Mucosa of rectum (tissue), 2 donors: Measurements from ENCODE around the gene PPP4R1.
"Not testable (repeated sequence)": the region's sequence is repeated elsewhere in the genome, so short reads cannot be mapped to it uniquely, and the experiment has no call there.

ENCODE experiments used
- H3K27ac ChIP-seq, 2 donors: one replicate each; pipeline ENCODE4 v1.7.0; 2013; ENCODE audit warnings: inconsistent platforms in 2 of 2, low read depth in 2 of 2, low read length in 2 of 2
- H3K27me3 ChIP-seq, 2 donors: one replicate each; pipeline ENCODE4 v1.7.0; 2013; ENCODE audit warnings: low read length in 2 of 2; ENCODE audit not compliant: control insufficient read depth in 2 of 2, insufficient read depth in 2 of 2
- H3K36me3 ChIP-seq, 2 donors: one replicate each; pipeline ENCODE4 v1.7.0; 2013; ENCODE audit warnings: low read length in 2 of 2; ENCODE audit not compliant: control insufficient read depth in 2 of 2, insufficient read depth in 2 of 2
- H3K4me1 ChIP-seq, 2 donors: one replicate each; pipeline ENCODE4 v1.7.0; 2013; ENCODE audit warnings: low read length in 2 of 2, mild to moderate bottlenecking in 1 of 2; ENCODE audit not compliant: control insufficient read depth in 2 of 2, insufficient read depth in 2 of 2
- H3K4me3 ChIP-seq, 2 donors: one replicate each; pipeline ENCODE4 v1.7.0; 2013; ENCODE audit warnings: low read length in 2 of 2
- H3K9ac ChIP-seq, 2 donors: one replicate each; pipeline ENCODE4 v1.7.0; 2013; ENCODE audit warnings: low read length in 2 of 2, low read depth in 1 of 2, mild to moderate bottlenecking in 1 of 2
- H3K9me3 ChIP-seq, 2 donors: one replicate each; pipeline ENCODE4 v1.7.0; 2013; ENCODE audit warnings: low read length in 2 of 2; ENCODE audit not compliant: control insufficient read depth in 2 of 2
- donor health status: healthy.
- donor health status: Normal muscosa, but diverticular disease.

PPP4R1 gene

DNA sequence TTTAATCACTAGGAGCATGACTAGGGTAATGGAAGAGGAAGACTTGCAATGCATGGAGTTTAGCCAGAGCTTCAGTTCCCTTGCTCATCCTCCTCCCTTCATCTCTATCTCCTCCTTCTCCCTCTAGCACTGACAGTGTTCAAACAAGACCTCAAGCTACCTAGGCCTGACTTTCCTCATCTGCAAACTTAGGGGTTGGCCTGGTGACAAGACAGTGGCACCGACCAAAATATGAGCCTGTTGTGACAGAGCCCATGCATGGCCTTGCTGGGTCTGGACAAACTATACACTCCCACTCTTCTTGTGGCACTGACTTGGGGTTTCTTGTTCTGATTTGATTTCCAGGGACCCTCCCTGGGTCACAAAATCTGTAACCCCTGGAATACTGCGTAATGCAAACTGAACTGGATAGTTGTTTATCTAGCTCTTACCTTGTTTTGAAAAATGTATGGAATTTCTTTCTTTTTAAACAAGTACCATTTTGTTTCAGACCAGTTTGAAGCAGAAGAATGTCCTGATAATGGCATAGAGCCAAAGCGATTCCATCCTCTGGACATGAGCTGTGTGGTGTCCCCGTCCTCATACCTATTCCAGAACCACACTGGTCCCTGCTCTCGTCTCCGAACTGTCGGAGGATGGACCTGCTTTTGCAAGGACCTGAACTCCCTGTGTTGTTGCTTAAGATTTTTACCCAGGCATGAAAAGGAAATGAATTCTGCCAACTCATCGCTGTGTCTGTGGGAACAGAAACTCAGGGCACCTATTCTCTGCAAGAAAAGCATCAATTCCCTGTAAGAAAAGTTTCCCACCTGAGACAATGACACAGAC is 33.4 kb upstream of the PPP4R1 start:
- Histone ChIP-seq H3K27ac (no peak overlapping the region), H3K4me3 (no peak overlapping the region), H3K9me3 (no peaks in the 10 kb centered on the region), H3K27me3 (no peaks in the 10 kb centered on the region), H3K4me1 (no peaks in the 10 kb centered on the region), H3K36me3 (no peaks in the 10 kb centered on the region), H3K9ac (no peak overlapping the region)

DNA sequence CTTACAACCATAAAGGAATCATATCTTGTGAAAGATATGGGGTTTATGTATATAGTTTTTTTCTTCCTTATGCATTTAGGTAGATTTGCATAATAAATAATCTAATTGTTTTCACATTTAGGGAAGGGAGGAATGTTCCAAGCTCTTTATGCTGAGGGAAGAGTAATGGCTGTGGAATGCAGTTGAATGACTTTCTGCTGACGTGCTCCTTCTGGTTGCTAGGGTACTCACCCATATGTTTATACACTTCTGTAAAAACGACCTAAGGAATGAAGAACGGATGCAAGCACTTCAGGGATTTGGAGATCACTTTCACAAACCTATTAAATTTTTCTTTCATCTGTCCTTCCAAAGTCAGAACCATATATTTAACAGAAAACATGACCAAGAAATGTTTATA is 29.2 kb upstream of the PPP4R1 start:
- Histone ChIP-seq H3K36me3 (no peaks in the 10 kb centered on the region), H3K4me1 (no peaks in the 10 kb centered on the region), H3K4me3 (no peak overlapping the region), H3K9me3 (no peaks in the 10 kb centered on the region), H3K9ac (no peak overlapping the region), H3K27ac (no peak overlapping the region), H3K27me3 (no peaks in the 10 kb centered on the region)

DNA sequence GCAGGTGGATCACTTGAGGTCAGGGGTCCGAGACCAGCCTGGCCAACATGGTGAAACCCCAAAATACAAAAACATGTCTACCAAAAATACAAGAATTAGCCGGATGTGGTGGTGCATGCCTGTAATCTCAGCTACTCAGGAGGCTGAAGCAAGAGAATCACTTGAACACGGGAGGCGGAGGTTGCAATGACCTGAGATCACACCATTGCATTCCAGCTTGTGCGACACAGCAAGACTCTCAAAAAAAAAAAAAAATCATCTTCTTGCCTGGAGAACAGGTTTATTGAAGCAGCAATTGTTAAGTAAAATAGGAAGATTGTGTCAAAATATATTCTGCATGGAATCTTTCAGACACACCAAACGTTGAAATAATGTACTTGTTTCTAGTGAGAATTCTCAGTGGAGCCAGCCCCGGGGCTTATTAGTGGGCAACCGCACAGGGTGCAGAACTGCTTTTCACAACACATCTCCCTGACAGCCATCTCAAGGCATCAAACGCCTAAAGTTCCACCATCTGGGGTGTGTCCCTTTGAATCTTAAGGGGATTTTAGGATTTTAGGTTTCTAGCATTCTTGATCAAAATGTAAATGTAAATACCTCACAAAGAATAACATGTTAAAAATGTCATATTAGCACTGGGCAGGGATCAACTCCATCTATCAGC is 28.6 kb upstream of the PPP4R1 start:
- no peaks in the 10 kb centered on the region for H3K27me3 ChIP-seq
- no peak overlapping the region for H3K9ac ChIP-seq
- H3K9me3 ChIP-seq = no peaks in the 10 kb centered on the region
- H3K36me3 ChIP-seq = no peaks in the 10 kb centered on the region
- no peak overlapping the region for H3K4me3 ChIP-seq
- no peaks in the 10 kb centered on the region for H3K4me1 ChIP-seq
- H3K27ac ChIP-seq = no peak overlapping the region

DNA sequence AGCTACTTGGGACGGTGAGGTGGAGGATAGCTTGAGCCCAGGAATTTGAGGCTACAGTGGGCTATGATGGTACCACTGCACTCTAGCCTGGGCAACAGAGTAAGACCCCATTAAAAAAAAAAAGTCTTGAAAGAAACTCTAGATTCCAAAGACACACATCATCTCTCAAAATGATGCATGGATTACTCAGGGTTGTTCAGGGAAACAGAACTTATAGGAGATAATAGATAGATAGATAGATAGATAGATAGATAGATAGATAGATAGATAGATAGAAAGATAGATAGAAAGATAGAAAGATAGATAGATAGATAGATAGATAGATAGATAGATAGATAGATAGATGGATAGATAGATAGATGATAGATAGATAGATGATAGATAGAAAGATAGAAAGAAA is 26.7 kb upstream of the PPP4R1 start:
- H3K36me3 ChIP-seq, H3K9me3 ChIP-seq, H3K4me1 ChIP-seq, H3K4me3 ChIP-seq, H3K27ac ChIP-seq, H3K9ac ChIP-seq, H3K27me3 ChIP-seq: not testable (repeated sequence)

DNA sequence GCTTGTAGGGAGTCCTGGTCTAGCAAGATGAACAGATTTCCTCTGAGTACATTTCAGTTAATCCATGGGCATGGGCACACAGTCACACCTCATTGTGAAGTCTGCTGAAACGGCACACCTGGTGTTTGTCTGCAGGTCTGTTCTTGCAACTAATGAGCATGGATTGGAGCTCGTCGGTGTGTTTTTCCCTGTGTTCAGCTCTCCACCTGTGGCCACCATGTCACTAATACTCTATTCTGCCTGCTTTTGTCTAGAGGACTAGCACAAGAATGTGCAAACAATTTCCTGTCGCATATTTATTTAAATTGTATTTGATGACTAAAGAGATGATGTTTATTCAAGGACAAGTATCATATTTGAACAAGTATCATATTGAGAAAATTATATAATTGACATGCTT is 24.5 kb upstream of the PPP4R1 start:
- no peak overlapping the region for H3K27ac ChIP-seq
- H3K9ac ChIP-seq = no peak overlapping the region
- no peaks in the 10 kb centered on the region for H3K27me3 ChIP-seq

DNA sequence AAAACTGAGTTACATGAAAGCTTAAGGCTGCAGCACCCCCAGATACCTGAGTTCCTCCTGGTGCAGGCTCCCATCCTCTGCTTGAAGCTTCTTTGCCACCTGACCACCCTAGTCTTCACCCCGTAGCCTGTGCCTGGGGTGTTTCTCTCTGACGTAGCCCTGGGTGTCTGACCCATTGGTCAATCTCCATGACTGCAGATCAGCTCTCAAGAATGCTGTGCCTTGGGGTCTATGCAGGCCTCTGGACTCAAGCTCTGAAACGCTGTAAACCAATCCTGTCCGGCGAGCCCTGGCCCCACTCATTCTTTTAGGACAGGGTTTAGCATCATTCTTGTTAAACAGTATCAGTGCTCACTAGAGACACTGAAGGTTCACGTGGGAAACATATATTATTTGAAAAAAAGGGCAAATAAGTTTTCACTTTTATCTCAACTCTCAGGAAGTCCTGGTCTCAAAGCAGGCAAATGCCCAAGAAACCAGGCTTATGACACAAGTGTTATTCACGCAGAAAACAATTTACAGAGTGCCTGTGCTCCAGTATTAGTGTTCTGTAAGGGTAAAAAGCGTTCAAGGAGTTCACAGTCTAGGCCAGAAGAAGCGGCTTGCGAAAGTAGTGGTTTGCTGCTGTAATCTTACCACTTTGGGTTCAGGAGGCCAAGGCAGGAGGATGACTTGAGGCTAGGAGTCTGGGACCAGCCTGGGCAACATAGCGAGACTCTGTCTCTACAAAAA is 22.8 kb upstream of the PPP4R1 start:
- Histone ChIP-seq H3K27ac (no peak overlapping the region), H3K9me3 (no peaks in the 10 kb centered on the region), H3K4me1 (no peaks in the 10 kb centered on the region), H3K4me3 (no peak overlapping the region), H3K27me3 (no peaks in the 10 kb centered on the region), H3K36me3 (no peaks in the 10 kb centered on the region), H3K9ac (no peak overlapping the region)

More for the DNA sequence above, 24.5 kb upstream of the PPP4R1 start:
- no peaks in the 10 kb centered on the region for H3K36me3 ChIP-seq
- no peaks in the 10 kb centered on the region for H3K9me3 ChIP-seq
- no peak overlapping the region for H3K4me3 ChIP-seq
- H3K4me1 ChIP-seq = no peaks in the 10 kb centered on the region

DNA sequence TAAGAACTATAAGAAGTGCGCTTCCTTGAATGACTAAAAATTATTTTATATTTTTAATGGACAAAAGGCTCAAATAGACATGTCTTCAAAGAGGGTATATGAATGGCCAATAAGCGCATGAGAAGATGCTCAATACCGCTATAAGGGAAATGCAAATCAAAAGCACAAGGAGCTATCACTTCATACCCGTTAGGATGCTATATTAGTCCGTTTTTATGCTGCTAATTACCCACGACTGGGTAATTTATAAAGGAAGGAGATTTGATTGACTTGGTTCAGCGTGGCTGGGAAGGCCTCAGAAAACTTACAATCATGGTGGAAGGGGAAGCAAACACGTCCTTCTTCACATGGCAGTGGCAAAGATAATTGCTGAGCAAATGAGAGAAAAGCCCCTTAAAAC is 20.5 kb upstream of the PPP4R1 start:
- H3K9me3 ChIP-seq = no peaks in the 10 kb centered on the region

DNA sequence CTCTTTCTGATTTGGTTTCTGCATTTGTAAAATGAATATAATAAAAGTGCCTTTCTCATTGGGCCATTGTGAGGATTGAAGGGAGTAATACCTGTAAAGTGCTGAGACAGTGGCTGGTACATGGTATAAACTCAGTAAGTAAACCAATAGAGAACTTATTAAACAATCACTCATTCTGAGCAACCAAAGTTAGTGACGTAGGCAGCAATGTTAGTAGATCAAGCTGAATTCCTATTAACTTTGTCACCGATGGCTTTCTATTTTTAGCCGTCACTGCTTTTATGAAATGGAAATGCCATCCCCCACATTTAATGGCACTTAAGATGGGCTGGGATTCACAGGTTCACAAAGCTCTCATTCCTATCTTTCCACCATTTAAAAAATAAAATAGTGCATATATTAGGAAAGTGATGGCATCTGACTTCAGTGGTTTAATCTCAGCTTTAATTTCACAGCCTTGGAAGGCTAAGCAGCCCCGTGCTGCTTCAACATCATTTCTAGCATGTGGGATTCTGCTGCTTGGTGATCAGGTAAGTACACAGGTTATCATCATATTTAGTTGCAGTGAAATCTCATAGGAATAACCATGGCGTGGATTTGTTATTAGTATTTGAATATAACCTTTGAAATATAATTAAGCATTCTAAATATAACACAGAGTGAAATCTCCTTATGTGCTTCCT is 17.6 kb upstream of the PPP4R1 start:
- no peak overlapping the region for H3K4me3 ChIP-seq
- H3K4me1 ChIP-seq = no peaks in the 10 kb centered on the region
- no peaks in the 10 kb centered on the region for H3K36me3 ChIP-seq
- no peak overlapping the region for H3K27ac ChIP-seq
- no peak overlapping the region for H3K9ac ChIP-seq
- H3K9me3 ChIP-seq = no peaks in the 10 kb centered on the region
- H3K27me3 ChIP-seq = no peaks in the 10 kb centered on the region

More for the DNA sequence above, 20.5 kb upstream of the PPP4R1 start:
- no peak overlapping the region for H3K4me3 ChIP-seq
- H3K27me3 ChIP-seq = no peaks in the 10 kb centered on the region
- H3K4me1 ChIP-seq = no peaks in the 10 kb centered on the region
- H3K36me3 ChIP-seq = no peaks in the 10 kb centered on the region
- no peak overlapping the region for H3K27ac ChIP-seq
- no peak overlapping the region for H3K9ac ChIP-seq

DNA sequence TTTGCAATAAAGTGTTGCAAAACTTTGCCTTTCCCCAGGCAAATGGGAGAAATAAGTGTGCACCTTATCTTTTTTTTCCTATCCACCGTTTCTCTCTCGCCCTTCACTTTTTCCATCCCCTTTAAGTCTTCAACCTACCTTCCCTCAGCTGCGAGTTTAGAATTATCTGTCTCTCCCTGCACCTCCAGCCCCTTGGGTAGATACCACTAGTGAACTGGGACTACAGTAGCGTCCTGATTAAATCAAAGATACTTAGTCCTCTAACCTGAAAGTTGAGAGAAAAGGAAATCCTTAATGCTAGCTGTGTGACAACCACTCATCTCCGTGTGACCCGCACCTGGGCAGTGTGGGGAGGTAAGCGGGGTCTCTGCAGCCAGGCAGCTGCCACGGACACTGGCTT is 16.1 kb upstream of the PPP4R1 start:
- no peak overlapping the region for H3K27ac ChIP-seq
- H3K36me3 ChIP-seq = no peaks in the 10 kb centered on the region
- no peak overlapping the region for H3K4me3 ChIP-seq
- no peak overlapping the region for H3K9ac ChIP-seq
- H3K4me1 ChIP-seq = no peaks in the 10 kb centered on the region
- H3K9me3 ChIP-seq = no peaks in the 10 kb centered on the region
- H3K27me3 ChIP-seq = no peaks in the 10 kb centered on the region

DNA sequence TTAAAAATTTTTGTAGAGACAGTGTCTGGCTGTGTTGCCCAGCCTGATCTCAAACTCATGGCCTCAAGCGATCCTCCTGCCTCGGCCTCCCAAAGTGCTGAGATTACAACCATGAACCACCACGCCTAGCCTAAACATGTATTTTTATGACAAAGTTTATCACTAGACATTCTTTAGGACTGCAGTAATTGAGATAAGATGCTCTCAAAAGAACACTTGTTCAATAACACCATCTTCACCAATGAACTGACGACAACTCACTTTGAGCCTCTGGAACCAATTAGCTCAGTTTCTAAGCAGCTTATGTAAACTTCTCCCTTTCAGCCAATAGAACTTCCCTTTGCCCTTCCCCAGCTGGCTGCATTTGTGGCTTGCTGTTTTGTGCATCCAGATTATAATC is 15.3 kb upstream of the PPP4R1 start:
- Histone ChIP-seq H3K4me3 (no peak overlapping the region), H3K9me3 (no peaks in the 10 kb centered on the region), H3K36me3 (no peaks in the 10 kb centered on the region), H3K27ac (no peak overlapping the region), H3K4me1 (no peaks in the 10 kb centered on the region), H3K9ac (no peak overlapping the region), H3K27me3 (no peaks in the 10 kb centered on the region)
